Right ventricle myocardium inferior (tissue), 1 donor: ENCODE results near the gene DYNLL1. TPM values are rescaled to one million over a fixed set of nuclear protein-coding genes. Genes with fewer than 3 reads are reported as not detected.

Source experiments
- ATAC-seq: fragments of 200-7000 bp; cut with Tn5 transposase; one replicate; pipeline ENCODE4 v1.9.1; 2020; ENCODE audit warnings: mild to moderate bottlenecking, moderate library complexity
- DNase-seq: peaks from one replicate; pipeline ENCODE4 v3.0.0; 2021; ENCODE audit errors: missing footprints
- intact Hi-C: fragments of 100-400 bp; cut with DNase I; formaldehyde crosslinking; loops from one replicate; pipeline ENCODE4 v1.11.0; 2022
- total RNA-seq: library from RNA; stranded (reverse); fragmentation: NEBNext Ultra II Directional; extraction: Animal tissue kit (Norgen Biotek cat#: 25700); gene quantifications from one replicate; pipeline ENCODE4 v1.2.1, GENCODE V29; 2021
- donor health status: DM: no; HTN: yes; CAD: no; lungs with severe emphysema.

Gene DYNLL1
- total RNA-seq, 1 donor from 2014 or later: 166 TPM

DNA sequence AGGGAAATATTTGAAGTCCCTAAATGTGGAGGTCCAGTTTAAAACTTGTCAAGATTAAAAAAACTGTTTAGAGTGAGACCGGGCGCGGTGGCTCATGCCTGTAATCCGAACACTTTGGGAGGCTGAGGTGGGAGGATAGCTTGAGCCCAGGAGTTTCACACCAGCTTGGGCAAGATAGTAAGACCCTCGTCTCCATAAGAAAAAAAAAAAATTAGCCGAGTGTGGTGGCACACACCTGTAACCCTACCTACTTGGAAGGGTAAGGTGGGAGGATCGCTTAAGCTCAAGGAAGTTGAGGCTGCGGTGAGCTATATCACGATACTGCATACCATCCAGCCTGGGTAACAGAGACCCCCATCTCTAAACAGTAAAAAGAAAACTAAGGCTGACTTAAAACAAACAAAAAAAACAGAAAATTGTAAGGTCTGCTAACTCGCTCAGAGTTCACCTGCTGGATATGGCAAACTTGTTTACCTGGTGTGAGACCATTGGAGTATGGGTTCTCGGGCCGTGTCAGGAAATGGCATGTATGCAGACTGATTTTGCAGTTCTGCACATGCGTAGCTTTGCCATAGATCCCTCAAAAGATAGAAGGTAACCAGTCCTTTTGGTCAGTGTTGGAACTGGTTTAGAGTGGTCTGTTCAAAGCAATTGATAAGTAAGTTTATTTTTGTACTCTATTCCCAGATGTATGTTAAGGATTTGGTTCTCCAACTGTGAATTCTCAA, 40.3 kb downstream of the DYNLL1 start:
- ATAC-seq (no peak), DNase-seq (no peak)
- intact Hi-C loops: no loop called here

DNA sequence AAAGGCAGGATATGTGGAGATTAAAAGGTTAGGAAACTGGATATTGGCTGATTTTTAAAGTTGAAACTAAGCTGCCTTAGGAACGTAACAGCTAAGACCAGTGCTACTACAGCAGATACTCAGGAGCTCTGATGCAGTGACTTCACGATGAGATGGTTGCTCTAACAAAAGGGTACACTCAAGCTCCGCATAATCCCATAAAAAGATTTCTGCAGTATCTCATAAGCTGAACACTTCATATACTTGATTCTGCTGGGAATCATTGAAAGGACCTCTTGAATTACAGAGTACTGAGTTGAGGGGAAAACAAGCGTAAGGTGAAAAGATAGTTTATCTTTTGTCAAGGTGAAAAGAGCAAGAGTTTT, 41.9 kb downstream of the DYNLL1 start:
- intact Hi-C loops: no loop called here
- no peak for ATAC-seq
- DNase-seq: no peak

DNA sequence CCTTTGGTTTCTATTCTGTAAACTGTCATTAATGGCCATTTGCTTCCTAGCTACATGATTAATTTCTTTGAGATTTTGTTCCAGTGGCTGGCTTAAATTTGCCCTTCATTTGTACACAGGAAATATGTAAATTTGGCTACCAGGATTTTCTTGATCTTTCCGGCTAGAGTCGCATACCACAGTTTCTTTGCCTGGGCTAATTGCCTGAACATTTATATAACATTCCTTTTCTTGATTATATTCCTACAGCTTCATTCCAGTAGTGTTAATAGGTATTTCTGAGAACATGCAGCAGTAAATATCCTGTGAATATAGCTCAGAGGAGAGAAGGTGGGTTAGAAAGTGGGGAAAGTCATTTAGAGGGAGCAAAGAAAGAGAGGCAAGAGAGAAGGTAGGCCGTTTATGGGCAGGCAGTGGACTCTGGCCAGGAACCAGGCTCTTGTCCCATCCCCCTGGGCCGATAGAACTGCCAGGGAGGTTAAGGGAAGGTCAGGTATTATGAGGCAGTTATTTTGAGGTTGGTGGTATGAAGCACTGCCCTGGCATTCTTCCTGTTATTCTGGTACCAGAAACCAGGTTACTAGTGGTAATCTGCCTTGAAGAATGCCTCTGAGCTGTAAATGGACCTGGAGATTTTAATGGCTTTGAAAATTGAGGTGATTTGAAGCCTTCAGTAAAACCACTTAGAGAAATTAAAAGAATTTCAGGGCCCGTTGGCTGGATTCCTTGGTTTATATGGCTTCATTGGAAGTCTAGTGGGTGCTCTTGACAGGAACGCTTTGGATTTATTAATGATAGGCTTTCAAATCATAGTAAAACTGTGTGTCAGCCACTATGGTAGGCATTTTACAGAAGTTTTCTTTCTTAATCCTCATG, 42.6 kb downstream of the DYNLL1 start:
- ATAC-seq: peak; percentile 80
- intact Hi-C loops: no loop called here
- peak; percentile 76 for DNase-seq

DNA sequence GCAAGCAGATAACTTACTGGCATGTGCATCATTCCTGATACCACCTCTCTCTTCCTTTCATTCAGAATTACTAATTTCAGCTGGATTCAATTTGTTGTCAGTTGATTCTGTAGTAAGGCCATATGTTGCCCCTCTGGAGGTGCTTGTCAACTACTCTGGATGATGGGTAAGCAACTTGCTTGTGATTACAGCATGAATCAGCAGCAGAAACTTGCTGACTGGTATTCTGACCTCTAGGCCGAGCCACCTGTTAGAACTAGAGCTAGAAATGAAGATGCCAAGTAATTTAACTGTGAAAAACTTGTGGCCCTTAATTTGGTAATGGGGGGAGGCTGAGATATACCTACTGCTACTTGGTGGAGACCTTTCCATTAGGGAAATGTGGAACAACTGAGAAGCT, 43.4 kb downstream of the DYNLL1 start:
- intact Hi-C loops: no loop called here
- ATAC-seq (no peak), DNase-seq (no peak)

DNA sequence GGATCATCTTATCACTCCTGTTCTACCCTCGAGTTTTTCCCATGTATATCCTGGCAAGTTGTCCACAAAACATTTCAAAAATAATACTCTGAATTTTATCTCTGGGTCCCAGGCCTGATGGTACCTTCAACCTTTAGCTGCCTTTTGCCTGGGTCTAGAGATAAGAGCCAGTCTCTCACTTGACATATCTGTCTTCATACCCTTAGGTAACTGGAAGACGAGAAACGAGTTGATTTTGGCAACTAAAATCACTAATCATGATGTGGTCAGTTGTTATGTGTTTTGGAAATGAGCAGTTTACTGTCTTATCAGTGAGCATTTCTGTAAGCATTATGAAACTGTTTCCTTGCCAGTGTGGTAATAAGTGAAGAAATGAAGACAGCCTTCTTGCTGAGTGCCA, 44.5 kb downstream of the DYNLL1 start:
- intact Hi-C loops: no loop called here
- ATAC-seq: peak; percentile 12
- no peak for DNase-seq

DNA sequence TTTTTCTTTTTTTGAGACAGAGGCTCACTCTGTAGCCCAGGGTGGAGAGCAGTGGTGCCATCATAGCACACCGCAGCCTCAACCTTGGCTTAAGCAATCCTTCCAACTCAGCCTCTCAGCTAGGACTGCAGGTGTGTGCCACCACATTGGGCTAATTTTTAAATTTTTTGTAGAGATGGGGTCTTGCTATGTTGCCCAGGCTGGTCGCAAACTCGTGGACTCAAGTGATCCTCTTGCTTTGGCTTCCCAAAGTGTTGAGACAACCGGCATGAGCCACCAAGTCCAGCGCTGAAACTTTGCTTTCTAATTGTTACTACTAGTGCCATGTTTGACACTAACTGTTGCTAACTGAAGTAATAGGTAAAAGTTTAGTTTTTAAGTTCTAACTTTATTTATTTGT, 46.3 kb downstream of the DYNLL1 start:
- intact Hi-C loops: no loop called here
- DNase-seq: no peak
- ATAC-seq: no peak

DNA sequence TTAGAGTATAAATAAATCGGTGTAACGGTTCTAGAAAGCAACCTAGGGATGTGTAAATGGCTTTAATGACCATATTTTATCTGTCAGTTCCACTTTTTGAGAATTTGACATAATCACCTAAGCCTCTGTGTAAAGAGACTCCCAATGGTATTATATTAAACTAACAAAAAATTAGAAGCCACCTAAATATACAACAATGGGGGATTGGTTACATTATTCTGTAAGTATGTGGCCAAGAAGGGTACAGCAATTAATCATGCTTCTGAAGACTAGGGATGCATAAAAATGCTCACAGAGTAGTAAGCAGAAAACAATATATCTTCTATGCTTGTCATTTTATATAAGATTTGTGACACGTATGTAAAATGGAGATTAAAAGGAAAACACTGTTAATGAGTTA, 48.8 kb downstream of the DYNLL1 start:
- ATAC-seq (no peak), DNase-seq (no peak)
- intact Hi-C loops: no loop called here

DNA sequence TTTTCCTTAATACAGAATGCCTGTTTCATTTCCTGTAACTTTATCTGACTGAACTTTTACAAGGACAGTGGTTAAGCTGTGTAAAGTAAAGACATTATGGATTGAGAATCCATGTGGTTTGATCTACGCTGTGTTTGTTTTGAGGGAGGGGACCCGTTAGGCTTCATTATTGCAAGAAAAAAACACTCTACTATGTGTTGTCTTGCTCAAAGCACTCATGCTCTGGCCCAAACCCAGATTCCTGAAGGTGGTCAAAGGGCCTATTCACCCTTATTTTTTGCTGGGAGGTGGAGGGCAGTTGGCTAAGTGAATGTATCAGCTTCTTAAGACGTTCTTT, 50.1 kb downstream of the DYNLL1 start:
- intact Hi-C loops: no loop called here
- DNase-seq: no peak
- no peak for ATAC-seq

Other genes with a start within 250 kb of the DYNLL1 start
- 63.7 TPM for gene PXN, start 230.4 kb upstream of the DYNLL1 start, total RNA-seq
- 12,991 TPM for gene RNU4-2, start 204.2 kb upstream of the DYNLL1 start, total RNA-seq
- 1,499 TPM for gene RNU4-1, start 202.9 kb upstream of the DYNLL1 start, total RNA-seq
- 9.0 TPM for gene SIRT4, start 193.8 kb upstream of the DYNLL1 start, total RNA-seq
- gene PLA2G1B, start 168.3 kb upstream of the DYNLL1 start, total RNA-seq: not detected
- gene MSI1, start 126.9 kb upstream of the DYNLL1 start, total RNA-seq: 6.4 TPM
- 135 TPM for gene COX6A1, start 58.0 kb upstream of the DYNLL1 start, total RNA-seq
- 16.1 TPM for gene TRIAP1, start 49.7 kb upstream of the DYNLL1 start, total RNA-seq
- 12.1 TPM for gene GATC, start 49.7 kb upstream of the DYNLL1 start, total RNA-seq
- 40.1 TPM for gene SRSF9, start 26.4 kb upstream of the DYNLL1 start, total RNA-seq
- 42.9 TPM for gene COQ5, start 33.0 kb downstream of the DYNLL1 start, total RNA-seq
- gene RNF10, start 38.2 kb downstream of the DYNLL1 start, total RNA-seq: 294 TPM
- 39.3 TPM for gene POP5, start 85.3 kb downstream of the DYNLL1 start, total RNA-seq
- 5.5 TPM for gene CABP1, start 144.5 kb downstream of the DYNLL1 start, total RNA-seq
- gene MLEC, start 191.0 kb downstream of the DYNLL1 start, total RNA-seq: 128 TPM
- gene UNC119B, start 214.3 kb downstream of the DYNLL1 start, total RNA-seq: 14.0 TPM
- 108 TPM for gene ACADS, start 229.7 kb downstream of the DYNLL1 start, total RNA-seq